Measurements from ENCODE around the gene OR8H1.

OR8H1 gene

GRCh38 chr11:56292154-56292553 lies at the start of gene OR8H1:
TSS of gene OR8H1 (minus strand) at chr11:56292254. CDS start at chr11:56291062, 1,192 bp downstream.
- no peak for DNase-seq (ENCODE audit: low read depth)
- no peak within 1 kb of the TSS for H3K4me3 ChIP-seq (ENCODE audit: low read length)
- no peak for TF ChIP-seq CTCF (IDR thresholded peaks at IDR 0.05; ENCODE audit: insufficient read depth, low read depth, low read length, missing control alignments)

- no peak for TF ChIP-seq CTCF (IDR thresholded peaks at IDR 0.05; ENCODE audit: insufficient read depth, low read depth, low read length, missing control alignments)
- no peak overlapping the region for H3K4me3 ChIP-seq (ENCODE audit: low read length)
- no peak for DNase-seq (ENCODE audit: low read depth)
Observed at GRCh38 chr11:56340289-56340688, 48.2 kb upstream of the OR8H1 start.

- no peak for TF ChIP-seq CTCF (IDR thresholded peaks at IDR 0.05; ENCODE audit: insufficient read depth, low read depth, low read length, missing control alignments)
- H3K4me3 ChIP-seq (ENCODE audit: low read length), result no peak overlapping the region
Observed at GRCh38 chr11:56333156-56333555, 41.1 kb upstream of the OR8H1 start.

GRCh38 chr11:56331861-56332491 lies 39.9 kb upstream of the OR8H1 start:
- no peak for TF ChIP-seq CTCF (IDR thresholded peaks at IDR 0.05; ENCODE audit: insufficient read depth, low read depth, low read length, missing control alignments)
- no peak for DNase-seq (ENCODE audit: low read depth)
- H3K4me3 ChIP-seq (ENCODE audit: low read length), result no peak overlapping the region

More at GRCh38 chr11:56333156-56333555, 41.1 kb upstream of the OR8H1 start:
- no peak for DNase-seq (ENCODE audit: low read depth)

- DNase-seq (ENCODE audit: low read depth), result no peak
- H3K4me3 ChIP-seq (ENCODE audit: low read length), result no peak within 1 kb of the TSS
- TF ChIP-seq CTCF (IDR thresholded peaks at IDR 0.05; ENCODE audit: insufficient read depth, low read depth, low read length, missing control alignments), result no peak
Observed at GRCh38 chr11:56314844-56315243, 22.8 kb upstream of the OR8H1 start, which contains the start of gene OR8K3. TSS of gene OR8K3 (plus strand) at chr11:56315144. CDS start at chr11:56318307, 3,163 bp downstream.

- DNase-seq (ENCODE audit: low read depth), result no peak
- no peak for TF ChIP-seq CTCF (IDR thresholded peaks at IDR 0.05; ENCODE audit: insufficient read depth, low read depth, low read length, missing control alignments)
- H3K4me3 ChIP-seq (ENCODE audit: low read length), result no peak overlapping the region
Observed at GRCh38 chr11:56307836-56308235, 15.8 kb upstream of the OR8H1 start.

GRCh38 chr11:56296898-56297297 lies 4.8 kb upstream of the OR8H1 start:
- no peak for DNase-seq (ENCODE audit: low read depth)
- H3K4me3 ChIP-seq (ENCODE audit: low read length), result no peak overlapping the region
- no peak for TF ChIP-seq CTCF (IDR thresholded peaks at IDR 0.05; ENCODE audit: insufficient read depth, low read depth, low read length, missing control alignments)
